Activated B cell treated with CpG ODN at 0.5 μM for 24 hours (primary cell): ENCODE data around the gene MYOM3. TPM values are rescaled to one million over a fixed set of nuclear protein-coding genes. Genes with fewer than 3 reads are reported as not detected.

Experiments used
- ATAC-seq: fragments of 200-7000 bp; cut with Tn5 transposase; one replicate; pipeline ENCODE4 v1.10.0; 2021; ENCODE audit warnings: low read depth, mild to moderate bottlenecking, moderate library complexity
- CTCF ChIA-PET: fragments of 350-600 bp; sonication (Branson Sonifier 250); formaldehyde crosslinking; loops from one replicate; lab custom pipeline; 2021; ENCODE audit warnings: antibody characterized with exemption; lab: Charles Lee
- POLR2A ChIA-PET: fragments of 350-600 bp; sonication (Branson Sonifier 250); formaldehyde crosslinking; loops from one replicate; lab custom pipeline; 2021; ENCODE audit warnings: antibody characterized with exemption; lab: Charles Lee
- DNase-seq: peaks from one replicate; pipeline ENCODE4 v3.0.0; 2022
- H3K27ac Mint-ChIP-seq: one replicate; pipeline ENCODE4 v1.8.0; 2020; ENCODE audit warnings: mixed read lengths
- H3K27me3 Mint-ChIP-seq: one replicate; pipeline ENCODE4 v1.8.0; 2021; ENCODE audit warnings: mixed read lengths
- H3K36me3 Mint-ChIP-seq: one replicate; pipeline ENCODE4 v1.8.0; 2021; ENCODE audit warnings: low read depth, mixed read lengths
- H3K4me1 Mint-ChIP-seq: one replicate; pipeline ENCODE4 v1.8.0; 2021; ENCODE audit warnings: mixed read lengths
- H3K4me3 Mint-ChIP-seq: one replicate; pipeline ENCODE4 v1.8.0; 2020; ENCODE audit warnings: mild to moderate bottlenecking, mixed read lengths
- H3K9me3 Mint-ChIP-seq: one replicate; pipeline ENCODE4 v1.8.0; 2020; ENCODE audit warnings: mixed read lengths
- intact Hi-C: fragments of 100-400 bp; cut with micrococcal nuclease; formaldehyde crosslinking; loops from one replicate; pipeline ENCODE4 v1.15.1; 2024
- total RNA-seq: library from RNA; stranded (reverse); gene quantifications from 2 replicates; pipeline ENCODE4 v1.2.3, GENCODE V29; 2022
- TF ChIP-seq, protein P1 (sequence below): fragments of 200-600 bp; IDR thresholded peaks from one replicate; pipeline ENCODE4 v1.8.0; 2022; ENCODE audit warnings: antibody characterized with exemption, mild to moderate bottlenecking

MYOM3 gene
- total RNA-seq, 1 donor from 2014 or later: not detected

- TF ChIP-seq, protein P1, sequence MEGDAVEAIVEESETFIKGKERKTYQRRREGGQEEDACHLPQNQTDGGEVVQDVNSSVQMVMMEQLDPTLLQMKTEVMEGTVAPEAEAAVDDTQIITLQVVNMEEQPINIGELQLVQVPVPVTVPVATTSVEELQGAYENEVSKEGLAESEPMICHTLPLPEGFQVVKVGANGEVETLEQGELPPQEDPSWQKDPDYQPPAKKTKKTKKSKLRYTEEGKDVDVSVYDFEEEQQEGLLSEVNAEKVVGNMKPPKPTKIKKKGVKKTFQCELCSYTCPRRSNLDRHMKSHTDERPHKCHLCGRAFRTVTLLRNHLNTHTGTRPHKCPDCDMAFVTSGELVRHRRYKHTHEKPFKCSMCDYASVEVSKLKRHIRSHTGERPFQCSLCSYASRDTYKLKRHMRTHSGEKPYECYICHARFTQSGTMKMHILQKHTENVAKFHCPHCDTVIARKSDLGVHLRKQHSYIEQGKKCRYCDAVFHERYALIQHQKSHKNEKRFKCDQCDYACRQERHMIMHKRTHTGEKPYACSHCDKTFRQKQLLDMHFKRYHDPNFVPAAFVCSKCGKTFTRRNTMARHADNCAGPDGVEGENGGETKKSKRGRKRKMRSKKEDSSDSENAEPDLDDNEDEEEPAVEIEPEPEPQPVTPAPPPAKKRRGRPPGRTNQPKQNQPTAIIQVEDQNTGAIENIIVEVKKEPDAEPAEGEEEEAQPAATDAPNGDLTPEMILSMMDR: no peak
- Mint-ChIP-seq H3K9me3 (peaks cover 4% of the 10 kb centered on the region), H3K4me3 (no peak overlapping the region), H3K4me1 (no peaks in the 10 kb centered on the region), H3K27ac (no peak overlapping the region), H3K36me3 (peaks cover 3% of the 10 kb centered on the region), H3K27me3 (peaks cover 3% of the 10 kb centered on the region)
- ATAC-seq (no peak), DNase-seq (no peak)
- intact Hi-C loops: no loop called here
- ChIA-PET POLR2A (no interaction called here), CTCF (no interaction called here)
Measured at GRCh38 chr1:24126018-24126671, 14.2 kb upstream of the MYOM3 start.

DNA sequence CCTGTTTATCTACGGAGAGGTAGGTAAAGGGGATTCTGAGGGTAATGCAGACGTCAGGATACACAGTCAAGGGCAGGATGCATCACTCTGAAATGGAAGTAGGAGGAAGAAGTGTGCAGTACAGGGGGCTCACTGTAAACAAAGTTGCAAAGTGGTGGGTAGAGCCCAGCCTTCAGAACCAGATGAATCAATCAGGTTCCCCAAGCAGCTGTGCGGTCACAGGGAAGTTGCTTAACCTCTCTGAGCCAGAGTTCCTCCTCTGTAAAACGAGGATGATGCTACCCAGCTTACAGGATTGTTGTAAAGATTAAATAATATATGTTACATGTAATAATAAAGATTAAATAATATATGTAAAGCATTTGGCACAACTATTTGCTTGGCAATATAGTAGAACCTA, 13.5 kb upstream of the MYOM3 start:
- H3K4me1 Mint-ChIP-seq: no peaks in the 10 kb centered on the region
- ATAC-seq (no peak), DNase-seq (no peak)
- H3K27ac Mint-ChIP-seq: no peak overlapping the region
- POLR2A ChIA-PET: no interaction called here
- peaks cover 3% of the 10 kb centered on the region for H3K9me3 Mint-ChIP-seq
- H3K36me3 Mint-ChIP-seq: no peaks in the 10 kb centered on the region
- H3K4me3 Mint-ChIP-seq: no peak overlapping the region
- CTCF ChIA-PET: interaction anchor here (0.6 kb wide), 1 partner anchor 1769 kb away, joined by 5 read pairs; no protein-coding TSS in a partner anchor
- TF ChIP-seq, protein P1: no peak
- intact Hi-C loops: no loop called here
- H3K27me3 Mint-ChIP-seq: peaks cover 3% of the 10 kb centered on the region

- Mint-ChIP-seq H3K4me3 (no peak overlapping the region), H3K4me1 (no peaks in the 10 kb centered on the region), H3K36me3 (no peaks in the 10 kb centered on the region), H3K27ac (no peak overlapping the region), H3K27me3 (peaks cover 3% of the 10 kb centered on the region), H3K9me3 (peaks cover 3% of the 10 kb centered on the region)
- intact Hi-C loops: no loop called here
- DNase-seq (no peak), ATAC-seq (no peak)
- ChIA-PET CTCF (interaction anchor here (0.6 kb wide), 1 partner anchor 1769 kb away, joined by 5 read pairs; no protein-coding TSS in a partner anchor), POLR2A (no interaction called here)
- TF ChIP-seq, protein P1: no peak
Measured at GRCh38 chr1:24124980-24125379, 13.0 kb upstream of the MYOM3 start.

DNA sequence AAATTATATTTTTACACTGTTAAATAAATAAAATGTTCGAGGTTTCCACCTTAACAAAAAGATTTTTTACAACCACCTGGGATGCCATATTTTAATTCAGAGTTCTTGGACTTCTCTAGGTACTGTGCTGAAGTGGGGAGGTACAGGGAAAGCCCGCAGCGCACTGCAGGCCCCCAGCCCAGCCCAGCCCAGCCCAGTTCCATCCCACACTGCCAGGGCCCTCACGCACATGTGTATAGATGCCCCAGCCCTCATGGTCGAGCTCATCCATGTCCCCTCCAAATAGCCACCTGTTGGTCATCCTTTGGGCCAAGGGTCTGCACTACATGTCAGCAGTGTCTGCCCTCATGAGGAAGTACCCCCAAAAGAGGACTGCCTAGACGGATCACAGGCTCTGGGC, 11.7 kb upstream of the MYOM3 start:
- H3K4me3 Mint-ChIP-seq: no peak overlapping the region
- intact Hi-C loops: no loop called here
- TF ChIP-seq, protein P1: no peak

DNA sequence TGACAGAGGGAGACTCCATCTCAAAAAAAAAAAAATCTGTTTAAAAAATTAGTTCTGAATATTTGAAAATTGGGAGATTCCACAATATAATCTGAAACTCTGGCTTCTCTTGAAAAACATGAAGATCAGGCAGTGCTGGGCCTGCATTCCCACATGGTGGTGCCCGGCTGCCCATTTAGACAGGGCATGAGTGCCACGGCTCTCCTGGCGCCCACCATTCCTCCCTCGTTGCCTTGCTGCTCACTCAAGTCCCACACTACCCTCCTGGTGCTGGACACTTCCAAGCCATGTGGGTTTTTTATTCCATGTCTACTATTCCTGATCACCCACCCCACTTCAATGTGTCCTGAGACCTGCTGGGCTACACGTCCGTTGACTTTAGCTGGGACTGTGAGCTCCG, 10.8 kb upstream of the MYOM3 start:
- ATAC-seq (no peak), DNase-seq (no peak)
- CTCF ChIA-PET: no interaction called here
- intact Hi-C loops: no loop called here
- H3K4me3 Mint-ChIP-seq: no peak overlapping the region
- peaks cover 12% of the 10 kb centered on the region for H3K27me3 Mint-ChIP-seq
- no peaks in the 10 kb centered on the region for H3K36me3 Mint-ChIP-seq
- H3K9me3 Mint-ChIP-seq: no peaks in the 10 kb centered on the region
- TF ChIP-seq, protein P1: no peak
- POLR2A ChIA-PET: no interaction called here
- H3K4me1 Mint-ChIP-seq: no peaks in the 10 kb centered on the region
- H3K27ac Mint-ChIP-seq: no peak overlapping the region

More for the DNA sequence above, 11.7 kb upstream of the MYOM3 start:
- DNase-seq: no peak
- POLR2A ChIA-PET: no interaction called here
- Mint-ChIP-seq H3K4me1 (no peaks in the 10 kb centered on the region), H3K9me3 (no peaks in the 10 kb centered on the region), H3K27me3 (peaks cover 9% of the 10 kb centered on the region), H3K27ac (no peak overlapping the region), H3K36me3 (no peaks in the 10 kb centered on the region)
- ATAC-seq: no peak
- CTCF ChIA-PET: no interaction called here
